HG02970 (cell line): Measurements from ENCODE around the gene CD3G.
"Not testable (repeated sequence)": the region's sequence is repeated elsewhere in the genome, so short reads cannot be mapped to it uniquely, and the experiment has no call there.

ENCODE experiments used
- ATAC-seq: cut with Tn5 transposase; IDR thresholded peaks from one replicate; pipeline ENCODE4 v1.9.1; 2021; ENCODE audit warnings: mild to moderate bottlenecking, moderate library complexity, moderate number of reproducible peaks; ENCODE audit not compliant: unreplicated experiment, low FRiP score

Gene CD3G

GRCh38 chr11:118343981-118344515 lies at the start of gene CD3G:
Gene CD3G, plus strand, starts transcription at chr11:118344344. Its CDS starts 80 bp downstream, at chr11:118344424.
- ATAC-seq = no peak

GRCh38 chr11:118295199-118295598 lies 48.9 kb upstream of the CD3G start:
- no peak for ATAC-seq

GRCh38 chr11:118295815-118296454 lies 48.2 kb upstream of the CD3G start:
- no peak for ATAC-seq

GRCh38 chr11:118301600-118302195 lies 42.4 kb upstream of the CD3G start:
- ATAC-seq = no peak

- no peak for ATAC-seq
These were observed 39.9 kb upstream of the CD3G start for GRCh38 chr11:118304227-118304567.

GRCh38 chr11:118304568-118305248 lies 39.4 kb upstream of the CD3G start, which contains the start of gene CD3E:
Gene CD3E, plus strand, starts transcription at chr11:118304730. Its CDS starts 223 bp downstream, at chr11:118304953.
- no peak for ATAC-seq

GRCh38 chr11:118305726-118306125 lies 38.4 kb upstream of the CD3G start:
- ATAC-seq = no peak

GRCh38 chr11:118306556-118306955 lies 37.6 kb upstream of the CD3G start:
- ATAC-seq = no peak

- not testable (repeated sequence) for ATAC-seq
These were observed 35.1 kb upstream of the CD3G start for GRCh38 chr11:118308995-118309528.

GRCh38 chr11:118310271-118310670 lies 33.9 kb upstream of the CD3G start:
- ATAC-seq = no peak

GRCh38 chr11:118310781-118311485 lies 33.2 kb upstream of the CD3G start:
- ATAC-seq = no peak

- no peak for ATAC-seq
These were observed 32.6 kb upstream of the CD3G start for GRCh38 chr11:118311518-118311917.

GRCh38 chr11:118312328-118312727 lies 31.8 kb upstream of the CD3G start:
- ATAC-seq = no peak

- no peak for ATAC-seq
These were observed 30.9 kb upstream of the CD3G start for GRCh38 chr11:118313242-118313641.

GRCh38 chr11:118314988-118315411 lies 29.1 kb upstream of the CD3G start:
- no peak for ATAC-seq

- no peak for ATAC-seq
These were observed 26.0 kb upstream of the CD3G start for GRCh38 chr11:118318124-118318523.

GRCh38 chr11:118318581-118319336 lies 25.4 kb upstream of the CD3G start:
- no peak for ATAC-seq

- ATAC-seq = no peak
These were observed 24.8 kb upstream of the CD3G start for GRCh38 chr11:118319337-118319707.

GRCh38 chr11:118320515-118320914 lies 23.6 kb upstream of the CD3G start:
- ATAC-seq = no peak
